IPS-15b (cell line): ENCODE results near the gene TNS3.

Experiments
- H3K27me3 ChIP-seq: one replicate; pipeline ENCODE4 v1.6.1; 2013; ENCODE audit warnings: low read length; ENCODE audit not compliant: control insufficient read depth, insufficient read depth
- H3K36me3 ChIP-seq: one replicate; pipeline ENCODE4 v1.6.1; 2013; ENCODE audit warnings: low read length; ENCODE audit not compliant: control insufficient read depth, insufficient read depth
- H3K4me1 ChIP-seq: one replicate; pipeline ENCODE4 v1.6.1; 2013; ENCODE audit warnings: mild to moderate bottlenecking, low read length; ENCODE audit not compliant: control insufficient read depth, insufficient read depth
- H3K4me3 ChIP-seq: one replicate; pipeline ENCODE4 v1.5.1; 2013; ENCODE audit warnings: low read depth, low read length
- H3K9ac ChIP-seq: one replicate; pipeline ENCODE4 v1.6.1; 2013; ENCODE audit warnings: low read depth, mild to moderate bottlenecking, low read length
- H3K9me3 ChIP-seq: one replicate; pipeline ENCODE4 v1.6.1; 2013; ENCODE audit warnings: mild to moderate bottlenecking, low read length; ENCODE audit not compliant: control insufficient read depth, insufficient read depth

TNS3 gene

DNA sequence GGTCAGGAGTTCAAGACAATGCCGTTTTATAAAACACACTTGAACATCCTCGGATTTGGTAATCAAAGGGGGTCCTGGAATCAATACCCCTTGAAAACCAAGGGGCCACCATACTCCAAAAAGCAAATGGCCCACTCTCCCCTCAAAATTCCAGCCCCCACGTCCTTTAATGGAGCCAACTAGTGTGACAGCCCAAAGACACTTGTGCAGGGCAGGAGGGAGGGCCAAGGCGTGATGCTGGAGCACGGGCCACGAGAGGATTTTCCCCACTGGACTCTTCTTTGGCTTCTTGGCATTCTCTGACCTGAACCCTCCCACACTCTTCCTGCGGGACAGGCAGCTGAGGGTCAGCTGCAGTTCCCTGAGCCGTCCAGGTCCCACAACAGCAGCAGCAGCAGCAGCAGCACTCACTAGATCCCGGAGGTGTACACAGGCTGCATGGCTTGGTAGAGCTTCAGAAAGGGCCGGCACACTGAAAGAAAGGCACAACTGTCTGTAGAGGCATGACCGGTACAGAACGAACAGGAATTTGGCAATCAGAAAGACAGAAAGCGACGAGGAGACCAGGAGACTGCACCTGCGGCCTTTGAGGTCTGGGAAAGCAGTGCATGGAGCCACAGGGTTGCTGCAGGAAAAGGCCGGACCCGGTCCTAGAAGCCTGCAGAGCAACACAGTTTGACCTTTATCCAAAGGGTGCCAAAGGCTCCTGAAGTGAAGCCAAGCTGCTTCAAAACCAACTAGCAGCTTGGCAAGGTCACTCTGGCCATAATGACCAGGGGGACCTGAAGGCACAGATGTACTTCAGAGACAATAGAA is 168.2 kb downstream of the TNS3 start:
- Histone ChIP-seq H3K36me3 (peaks cover 9% of the 10 kb centered on the region), H3K27me3 (no peaks in the 10 kb centered on the region), H3K4me3 (no peak overlapping the region), H3K4me1 (no peaks in the 10 kb centered on the region), H3K9ac (no peak overlapping the region), H3K9me3 (no peaks in the 10 kb centered on the region)

DNA sequence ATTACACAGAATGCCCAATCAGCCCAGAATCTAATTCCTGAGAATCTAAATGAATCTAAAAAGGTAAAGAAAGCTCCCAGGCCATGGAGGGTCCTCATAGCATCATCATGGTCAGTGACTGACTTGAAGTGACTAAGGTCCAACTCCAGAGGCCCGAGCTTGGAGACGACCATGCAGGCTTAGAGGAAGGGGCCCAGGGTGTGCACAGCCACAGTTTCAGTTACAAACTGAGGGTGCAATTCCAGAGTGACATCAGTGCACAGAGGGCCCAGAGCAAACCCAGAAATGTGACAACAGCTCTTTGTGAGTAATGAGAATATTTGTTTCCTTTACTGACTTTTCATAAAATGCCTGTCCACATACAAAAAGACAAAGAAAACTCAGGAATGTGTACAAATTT is 170.0 kb downstream of the TNS3 start:
- Histone ChIP-seq H3K9me3 (no peaks in the 10 kb centered on the region), H3K4me3 (no peak overlapping the region), H3K9ac (no peak overlapping the region), H3K27me3 (no peaks in the 10 kb centered on the region), H3K36me3 (peaks cover 13% of the 10 kb centered on the region), H3K4me1 (no peaks in the 10 kb centered on the region)

GRCh38 chr7:47411281-47411869 is 170.5 kb downstream of the TNS3 start:
- peaks cover 13% of the 10 kb centered on the region for H3K36me3 ChIP-seq
- H3K9me3 ChIP-seq = no peaks in the 10 kb centered on the region
- no peak overlapping the region for H3K4me3 ChIP-seq
- no peaks in the 10 kb centered on the region for H3K27me3 ChIP-seq
- no peak overlapping the region for H3K9ac ChIP-seq
- no peaks in the 10 kb centered on the region for H3K4me1 ChIP-seq

- Histone ChIP-seq H3K4me1 (no peaks in the 10 kb centered on the region), H3K36me3 (peaks cover 15% of the 10 kb centered on the region), H3K27me3 (no peaks in the 10 kb centered on the region), H3K9ac (no peak overlapping the region), H3K9me3 (no peaks in the 10 kb centered on the region), H3K4me3 (no peak overlapping the region)
Measured at GRCh38 chr7:47408675-47409074, 173.2 kb downstream of the TNS3 start.

DNA sequence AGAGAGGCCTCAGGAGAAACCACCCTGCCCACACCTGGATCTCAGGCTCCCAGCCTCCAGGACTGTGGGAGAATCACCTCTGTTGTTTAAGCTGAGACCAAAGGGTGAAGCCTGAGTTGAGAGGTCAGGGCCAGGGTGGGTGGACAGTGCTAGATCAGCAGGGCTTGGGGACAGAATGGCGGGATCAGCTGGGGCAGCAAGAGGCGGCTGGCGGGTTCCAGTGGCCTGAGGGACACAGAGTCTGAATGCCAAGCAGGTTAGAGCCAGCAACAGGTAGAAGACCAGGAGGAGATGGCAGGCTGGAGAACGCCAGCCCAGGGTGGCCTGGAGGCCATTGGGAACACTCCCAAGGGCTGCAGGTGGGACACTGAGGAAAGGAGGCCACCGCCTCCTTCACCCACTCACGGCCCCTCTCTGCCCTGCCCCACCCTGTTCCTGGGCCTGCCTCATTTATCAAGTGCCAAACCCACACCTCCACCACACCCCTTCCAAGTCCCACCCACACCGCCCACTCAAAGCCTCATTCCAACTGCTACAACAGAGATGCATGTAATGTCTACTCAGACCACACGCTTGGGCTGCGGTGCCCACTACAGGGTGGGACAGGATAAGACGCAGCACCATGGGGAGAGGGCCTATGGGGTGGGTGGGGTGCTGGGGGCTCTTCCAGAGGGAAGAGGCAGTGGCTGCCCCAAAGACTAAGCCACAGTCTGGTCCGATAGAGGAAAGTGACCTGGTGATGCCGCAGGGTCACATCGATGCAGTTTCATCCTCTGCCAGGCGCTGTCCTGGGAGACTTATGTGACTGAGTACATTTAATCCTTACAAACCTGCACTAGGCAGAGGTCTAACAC is 173.9 kb downstream of the TNS3 start:
- Histone ChIP-seq H3K27me3 (no peaks in the 10 kb centered on the region), H3K4me1 (no peaks in the 10 kb centered on the region), H3K36me3 (peaks cover 12% of the 10 kb centered on the region), H3K9ac (no peak overlapping the region), H3K9me3 (no peaks in the 10 kb centered on the region), H3K4me3 (no peak overlapping the region)

GRCh38 chr7:47407136-47407535 is 174.8 kb downstream of the TNS3 start:
- H3K36me3 ChIP-seq = peaks cover 12% of the 10 kb centered on the region
- no peaks in the 10 kb centered on the region for H3K27me3 ChIP-seq
- no peak overlapping the region for H3K9ac ChIP-seq
- no peaks in the 10 kb centered on the region for H3K4me1 ChIP-seq
- no peaks in the 10 kb centered on the region for H3K9me3 ChIP-seq
- H3K4me3 ChIP-seq = no peak overlapping the region

- no peak overlapping the region for H3K9ac ChIP-seq
- no peaks in the 10 kb centered on the region for H3K9me3 ChIP-seq
- H3K4me1 ChIP-seq = no peaks in the 10 kb centered on the region
- peaks cover 12% of the 10 kb centered on the region for H3K36me3 ChIP-seq
- no peak overlapping the region for H3K4me3 ChIP-seq
- H3K27me3 ChIP-seq = no peaks in the 10 kb centered on the region
Measured at GRCh38 chr7:47406801-47407129, 175.1 kb downstream of the TNS3 start.

DNA sequence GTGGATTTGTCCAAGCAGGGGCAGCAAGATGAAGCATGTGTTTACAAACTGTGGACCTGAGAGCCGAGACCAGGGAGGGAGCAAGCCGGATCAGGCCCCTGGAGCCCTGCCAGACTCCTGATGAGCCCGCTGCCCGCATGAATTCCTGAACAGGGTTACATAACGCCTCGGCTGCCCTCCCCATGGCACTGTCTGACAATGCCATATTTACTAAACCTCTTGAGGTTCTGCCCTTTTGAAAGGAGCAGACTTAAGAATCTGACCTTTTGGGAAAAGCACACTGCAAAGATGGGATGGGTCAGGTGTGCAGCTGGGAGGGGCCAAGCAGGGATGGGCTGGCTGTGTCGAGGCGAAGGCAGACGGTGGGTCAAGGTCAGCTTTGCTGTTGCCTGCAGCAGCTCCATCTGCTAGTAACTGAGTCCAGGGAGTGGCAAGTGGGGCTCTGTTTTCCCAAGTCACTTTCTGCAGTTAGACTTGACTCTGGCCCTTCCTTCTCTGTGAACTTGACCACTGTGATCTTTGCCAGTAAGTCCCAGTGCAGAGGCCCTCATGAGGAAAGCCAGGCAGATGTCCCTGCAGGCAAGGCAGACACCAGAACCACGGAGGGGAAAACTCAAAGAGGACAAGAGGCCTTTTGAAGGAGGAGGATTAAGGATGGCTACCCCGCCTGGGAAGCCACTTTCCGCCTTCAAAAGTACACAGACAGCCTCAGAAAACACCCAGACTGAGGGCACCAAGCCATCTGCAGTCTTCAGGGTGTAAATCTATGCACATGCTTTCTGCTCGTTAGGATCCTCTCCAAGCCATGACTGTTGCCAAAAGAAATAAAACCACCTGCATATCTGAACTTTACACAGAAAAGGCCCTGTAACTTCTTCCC is 175.8 kb downstream of the TNS3 start:
- H3K9ac ChIP-seq = no peak overlapping the region

DNA sequence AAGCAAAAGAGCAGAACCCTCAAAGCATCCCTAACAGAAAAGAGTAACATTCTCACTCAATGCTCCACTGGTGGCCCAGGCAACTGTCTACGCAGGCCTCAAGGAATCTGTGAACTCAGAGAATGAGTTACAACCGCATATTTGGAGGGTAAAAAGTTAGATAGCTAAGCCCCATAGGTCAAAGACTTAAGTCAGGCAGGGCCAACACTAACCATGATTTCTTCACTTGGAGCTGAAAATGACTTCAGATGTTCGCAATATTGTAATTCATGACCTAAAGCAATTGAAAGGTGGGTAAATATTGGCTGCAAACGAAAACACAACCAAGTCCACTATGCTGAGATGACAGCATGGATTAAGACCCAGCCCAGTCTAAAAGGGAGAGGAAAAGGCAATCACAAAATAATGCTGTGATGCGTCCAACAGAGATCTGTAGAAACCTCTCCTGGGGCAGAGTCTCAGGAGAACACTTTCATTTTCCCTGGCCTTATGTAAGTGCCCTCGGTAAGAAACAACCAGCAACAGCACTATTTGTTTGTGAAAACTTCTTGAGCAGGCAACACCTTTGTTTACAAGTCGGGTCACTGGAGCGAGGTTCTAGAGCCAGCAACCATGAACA is 176.5 kb downstream of the TNS3 start:
- Histone ChIP-seq H3K4me3 (no peak overlapping the region), H3K4me1 (no peaks in the 10 kb centered on the region), H3K9me3 (no peaks in the 10 kb centered on the region), H3K9ac (no peak overlapping the region), H3K27me3 (no peaks in the 10 kb centered on the region), H3K36me3 (peaks cover 12% of the 10 kb centered on the region)

More for the DNA sequence above, 175.8 kb downstream of the TNS3 start:
- Histone ChIP-seq H3K4me1 (no peaks in the 10 kb centered on the region), H3K9me3 (no peaks in the 10 kb centered on the region), H3K27me3 (no peaks in the 10 kb centered on the region), H3K36me3 (peaks cover 12% of the 10 kb centered on the region), H3K4me3 (no peak overlapping the region)

GRCh38 chr7:47404010-47404409 is 177.9 kb downstream of the TNS3 start:
- H3K36me3 ChIP-seq = peaks cover 9% of the 10 kb centered on the region
- no peaks in the 10 kb centered on the region for H3K4me1 ChIP-seq
- no peaks in the 10 kb centered on the region for H3K9me3 ChIP-seq
- no peaks in the 10 kb centered on the region for H3K27me3 ChIP-seq
- H3K9ac ChIP-seq = no peak overlapping the region
- no peak overlapping the region for H3K4me3 ChIP-seq
